BLaER1 treated with 17β-estradiol and CSF1 and Interleukin-3, amounts not matched to agents 10 nM and 100 nM (cell line): ENCODE measurements around the gene BEAN1.

ENCODE experiments used
- H3K27ac ChIP-seq, 11 experiments: shearing (Covaris generic); formaldehyde crosslinking; 2 replicates each; pipeline ENCODE4 v1.8.1; 2022
- H3K27me3 ChIP-seq, 11 experiments: shearing (Covaris generic); formaldehyde crosslinking; 2 replicates each; pipeline ENCODE4 v1.8.1; 2022
- H3K36me3 ChIP-seq, 11 experiments: shearing (Covaris generic); formaldehyde crosslinking; 2 replicates each; pipeline ENCODE4 v1.8.1; 2022
- H3K4me1 ChIP-seq, 10 experiments: shearing (Covaris generic); formaldehyde crosslinking; 2 replicates each; pipeline ENCODE4 v1.8.1; 2022
- H3K4me2 ChIP-seq, 11 experiments: shearing (Covaris generic); formaldehyde crosslinking; 2 replicates each; pipeline ENCODE4 v1.8.1; 2022
- H3K4me3 ChIP-seq, 10 experiments: shearing (Covaris generic); formaldehyde crosslinking; 2 replicates each; pipeline ENCODE4 v1.8.1; 2022
- H3K9ac ChIP-seq, 11 experiments: shearing (Covaris generic); formaldehyde crosslinking; 2 replicates each; pipeline ENCODE4 v1.8.1; 2022
- H3K9me3 ChIP-seq, 11 experiments: shearing (Covaris generic); formaldehyde crosslinking; replicated peaks in 1 of 11; 2 replicates each; pipeline ENCODE4 v1.8.1; 2022
- H4K20me1 ChIP-seq, 11 experiments: shearing (Covaris generic); formaldehyde crosslinking; 2 replicates each; pipeline ENCODE4 v1.8.1; 2022
- Cebpa-rat ChIP-seq, 11 experiments: shearing (Covaris generic); IDR thresholded peaks; 2 replicates each; pipeline ENCODE4 v1.8.1; 2022

The BEAN1 gene

DNA sequence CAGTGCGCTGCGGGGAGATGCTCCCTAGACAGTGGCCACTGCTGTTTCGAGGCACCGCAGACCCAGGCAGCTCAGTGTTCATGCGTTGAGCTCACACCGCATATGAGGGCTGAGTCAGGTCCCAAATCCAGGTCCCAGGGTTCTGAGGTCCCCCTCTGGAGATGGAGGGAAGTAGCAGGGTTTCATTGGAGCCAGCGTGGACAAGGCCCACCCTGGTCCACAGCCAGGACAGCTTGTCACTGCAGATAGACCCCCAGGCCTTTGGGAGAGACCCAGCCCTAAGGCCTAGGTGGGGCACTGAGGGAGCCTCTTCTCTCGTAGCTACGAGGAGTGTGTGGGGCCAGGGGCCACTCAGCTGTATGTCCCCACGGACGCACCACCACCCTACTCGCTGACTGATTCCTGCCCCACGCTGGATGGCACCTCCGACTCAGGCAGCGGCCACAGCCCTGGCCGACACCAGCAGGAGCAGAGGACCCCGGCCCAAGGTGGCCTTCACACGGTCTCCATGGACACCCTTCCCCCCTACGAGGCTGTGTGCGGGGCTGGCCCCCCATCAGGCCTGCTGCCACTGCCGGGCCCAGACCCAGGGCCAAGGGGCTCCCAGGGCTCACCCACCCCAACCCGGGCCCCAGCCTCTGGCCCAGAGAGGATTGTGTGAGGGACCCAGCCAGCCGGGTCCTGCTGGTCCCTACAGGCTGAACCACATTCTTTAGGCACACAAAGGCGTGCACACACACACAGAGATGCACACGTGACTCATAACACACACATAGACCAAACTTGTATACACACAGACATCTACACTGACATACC lies 53.4 kb downstream of the BEAN1 start:
- TF ChIP-seq Cebpa-rat (IDR thresholded peaks at IDR 0.05) = no peak
- H3K9me3 ChIP-seq = no peaks in the 10 kb centered on the region
- H3K4me3 ChIP-seq = no peak overlapping the region
- peak overlapping the region in 8 of 11 experiments; percentile 7 to 50 (median 16); a peak in 7 of 22 replicates for H3K9ac ChIP-seq
- H3K36me3 ChIP-seq = no peaks in the 10 kb centered on the region
- no peaks in the 10 kb centered on the region for H3K27me3 ChIP-seq
- no peaks in the 10 kb centered on the region for H4K20me1 ChIP-seq
- H3K4me1 ChIP-seq = peaks cover 50 to 84% (median 75%) of the 10 kb centered on the region in 10 experiments
- peak overlapping the region; percentile 24 to 81 (median 71); a peak in 20 of 22 replicates for H3K4me2 ChIP-seq
- H3K27ac ChIP-seq = peak overlapping the region in 8 of 11 experiments; percentile 0 to 68 (median 44); a peak in 12 of 22 replicates

DNA sequence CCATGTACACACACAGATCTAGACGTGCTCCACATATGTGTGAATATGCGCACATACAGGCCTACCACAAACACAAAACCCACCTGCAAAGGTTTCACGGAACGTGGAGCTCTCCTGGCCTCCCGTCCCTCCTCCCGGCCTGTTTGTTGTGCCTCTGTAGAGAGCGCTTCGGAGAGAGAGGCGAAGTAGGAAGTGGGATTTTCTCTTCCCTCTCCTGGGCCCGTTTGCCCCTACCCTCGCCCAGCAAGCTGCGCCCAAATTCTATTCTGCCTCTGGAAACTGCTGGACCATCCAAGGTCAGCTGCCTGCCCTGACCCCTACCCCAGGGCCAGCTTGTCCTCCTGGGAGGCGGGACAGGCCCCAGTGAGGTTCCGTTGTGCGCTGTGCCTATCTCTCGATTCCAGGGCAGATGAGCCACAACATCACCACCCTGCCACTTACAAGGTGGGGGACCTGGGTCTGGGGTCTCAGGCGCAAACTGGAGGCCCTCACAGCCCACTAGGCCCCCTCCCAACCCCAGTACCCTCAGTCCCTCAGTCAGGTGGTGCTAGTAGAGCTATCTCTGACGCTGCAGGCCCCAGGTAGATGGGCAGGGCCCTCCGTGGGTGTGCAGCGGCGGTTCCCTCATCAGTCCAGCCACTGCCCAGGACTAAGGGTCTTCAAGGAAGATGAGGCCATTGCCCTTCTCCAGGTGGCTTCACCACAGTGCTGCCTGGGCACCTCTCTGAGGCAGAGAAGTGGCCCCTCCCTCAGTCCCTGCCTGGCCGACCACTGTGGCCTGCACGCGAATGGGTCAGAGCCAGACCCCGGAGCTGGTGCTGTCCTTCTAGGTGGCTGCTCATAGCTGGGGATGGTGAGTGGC lies 54.2 kb downstream of the BEAN1 start:
- Histone ChIP-seq H3K4me2 (peak overlapping the region in 10 of 11 experiments; percentile 10 to 81 (median 66); a peak in 12 of 22 replicates), H3K27ac (peak overlapping the region in 5 of 11 experiments; percentile 0 to 68 (median 57); a peak in 5 of 22 replicates), H3K9me3 (no peaks in the 10 kb centered on the region)

DNA sequence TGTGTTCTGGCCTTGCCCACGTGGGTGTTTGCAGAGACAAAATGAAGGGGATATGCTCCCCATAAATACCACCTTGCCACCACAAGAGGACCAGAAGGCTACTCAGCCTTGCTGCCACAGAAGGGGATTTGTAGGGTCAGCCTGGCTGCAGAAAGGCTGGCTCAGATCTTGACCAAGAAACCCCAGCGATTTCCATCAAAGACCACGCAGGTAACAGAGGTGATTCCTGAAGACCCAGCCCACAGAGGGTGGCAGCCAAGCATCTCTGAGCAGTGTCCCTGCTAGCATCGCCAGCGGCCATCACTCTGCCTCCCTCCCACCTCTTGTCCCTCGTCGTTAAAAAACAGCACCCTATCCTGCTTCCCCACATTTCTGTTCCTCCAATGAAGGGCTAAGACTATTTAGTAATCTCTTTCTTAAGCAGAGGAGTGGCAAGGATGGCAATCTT lies 54.9 kb downstream of the BEAN1 start:
- H3K27ac ChIP-seq = peak overlapping the region in 1 of 11 experiments; percentile 59; a peak in 1 of 22 replicates
- H3K4me2 ChIP-seq = no peak overlapping the region; a peak in 1 of 22 replicates
- no peak overlapping the region; a peak in 1 of 22 replicates for H3K9ac ChIP-seq
- H3K4me1 ChIP-seq = peaks cover 65 to 84% (median 77%) of the 10 kb centered on the region in 10 experiments
- TF ChIP-seq Cebpa-rat (IDR thresholded peaks at IDR 0.05) = no peak
- H3K27me3 ChIP-seq = no peaks in the 10 kb centered on the region
- no peaks in the 10 kb centered on the region for H3K36me3 ChIP-seq
- H4K20me1 ChIP-seq = no peaks in the 10 kb centered on the region
- H3K9me3 ChIP-seq = no peaks in the 10 kb centered on the region
- no peak overlapping the region for H3K4me3 ChIP-seq

More for the DNA sequence above, 54.2 kb downstream of the BEAN1 start:
- H3K4me1 ChIP-seq = peaks cover 59 to 85% (median 77%) of the 10 kb centered on the region in 10 experiments
- peak overlapping the region in 7 of 11 experiments; percentile 8 to 50 (median 13); a peak in 1 of 22 replicates for H3K9ac ChIP-seq
- no peaks in the 10 kb centered on the region for H4K20me1 ChIP-seq
- TF ChIP-seq Cebpa-rat (IDR thresholded peaks at IDR 0.05) = no peak
- H3K4me3 ChIP-seq = no peak overlapping the region
- H3K27me3 ChIP-seq = no peaks in the 10 kb centered on the region
- no peaks in the 10 kb centered on the region for H3K36me3 ChIP-seq

DNA sequence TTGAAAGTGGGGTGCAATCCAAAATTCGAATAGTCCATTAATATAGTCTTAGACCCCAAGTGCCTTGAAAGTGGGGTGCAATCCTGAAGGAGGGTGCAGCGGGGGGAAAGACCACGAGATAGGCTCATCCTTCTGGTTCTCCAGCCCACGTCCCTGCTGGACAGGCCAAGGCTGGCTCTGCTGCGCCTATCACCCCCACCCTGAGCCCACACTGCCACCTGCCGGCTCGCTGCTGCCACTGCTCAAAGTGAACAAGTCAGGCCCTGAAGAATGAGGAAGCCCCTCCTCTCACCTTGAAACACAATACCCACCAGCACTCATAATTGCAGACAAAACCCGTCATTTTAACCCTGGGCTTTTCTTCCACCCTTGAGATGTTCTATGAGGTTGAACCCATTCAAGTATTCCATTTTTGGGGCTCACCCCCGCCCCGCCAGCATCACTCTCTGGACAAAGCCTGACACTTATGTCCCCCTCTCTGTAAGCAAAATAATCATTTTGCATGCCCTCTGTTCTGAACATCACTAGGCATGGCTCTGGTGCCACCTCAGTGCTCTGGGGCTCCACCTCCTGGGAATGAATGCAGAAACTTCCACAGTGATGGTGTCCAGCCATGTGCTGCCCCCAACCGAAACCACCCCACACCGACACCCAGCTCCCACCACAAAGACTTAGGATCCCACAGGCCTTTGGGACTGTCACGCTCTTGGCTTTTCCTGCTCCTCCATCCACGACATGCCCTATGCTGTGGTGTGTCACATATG lies 56.8 kb downstream of the BEAN1 start:
- Histone ChIP-seq H3K4me1 (peaks cover 63 to 81% (median 72%) of the 10 kb centered on the region in 10 experiments), H3K9me3 (no peaks in the 10 kb centered on the region), H4K20me1 (no peaks in the 10 kb centered on the region), H3K9ac (peak overlapping the region in 4 of 11 experiments; percentile 5 to 22 (median 10); a peak in 1 of 22 replicates), H3K36me3 (no peaks in the 10 kb centered on the region), H3K4me2 (peak overlapping the region; percentile 37 to 88 (median 68)), H3K4me3 (no peak overlapping the region), H3K27me3 (no peaks in the 10 kb centered on the region), H3K27ac (peak overlapping the region in 5 of 11 experiments; percentile 5 to 30 (median 25); a peak in 6 of 22 replicates)
- no peak for TF ChIP-seq Cebpa-rat (IDR thresholded peaks at IDR 0.05)

DNA sequence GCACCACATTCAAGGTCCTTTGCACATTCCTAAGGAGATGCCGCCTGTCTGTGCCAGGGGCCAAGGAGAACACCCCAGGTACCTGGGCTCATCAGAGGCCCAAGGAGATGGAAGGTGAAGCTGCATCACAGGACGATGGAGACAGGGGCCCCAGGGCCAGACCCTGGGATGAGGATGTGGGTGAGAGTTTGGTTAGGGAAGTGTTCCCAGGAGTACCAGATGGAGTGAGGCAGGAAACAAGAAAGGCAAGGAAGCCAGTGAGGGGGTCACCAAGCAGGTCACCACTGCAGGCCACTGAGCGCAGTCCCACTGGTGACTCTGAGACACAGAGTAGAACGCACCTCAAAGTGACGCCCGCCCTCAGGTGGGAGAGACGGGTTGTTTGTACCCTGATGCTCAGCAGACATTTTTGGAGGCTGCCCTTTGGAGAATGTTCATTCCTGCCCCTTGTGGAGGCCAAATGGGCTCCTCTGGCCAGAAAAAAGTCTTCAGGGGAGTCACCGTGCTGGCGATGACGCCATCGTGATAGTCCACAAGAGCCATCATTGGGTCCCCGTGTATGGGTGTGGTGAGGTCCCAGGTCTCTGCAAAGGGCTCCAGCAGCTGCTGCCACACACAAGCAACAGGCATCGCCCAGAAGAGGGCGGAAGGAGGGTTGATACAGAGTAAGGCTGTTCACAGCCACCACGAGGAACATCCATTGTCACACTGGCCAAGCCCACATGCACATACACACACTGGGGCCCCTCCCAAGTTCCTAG lies 57.5 kb downstream of the BEAN1 start:
- peaks cover 59 to 73% (median 65%) of the 10 kb centered on the region in 10 experiments for H3K4me1 ChIP-seq
- no peaks in the 10 kb centered on the region for H3K9me3 ChIP-seq
- H3K36me3 ChIP-seq = no peaks in the 10 kb centered on the region
- no peaks in the 10 kb centered on the region for H3K27me3 ChIP-seq
- peak overlapping the region in 4 of 11 experiments; percentile 9 to 22 (median 16); a peak in 1 of 22 replicates for H3K9ac ChIP-seq
- peak overlapping the region in 6 of 11 experiments; percentile 5 to 30 (median 25); a peak in 8 of 22 replicates for H3K27ac ChIP-seq
- TF ChIP-seq Cebpa-rat (IDR thresholded peaks at IDR 0.05) = no peak
- no peaks in the 10 kb centered on the region for H4K20me1 ChIP-seq
- H3K4me2 ChIP-seq = peak overlapping the region; percentile 37 to 88 (median 68)
- no peak overlapping the region for H3K4me3 ChIP-seq

DNA sequence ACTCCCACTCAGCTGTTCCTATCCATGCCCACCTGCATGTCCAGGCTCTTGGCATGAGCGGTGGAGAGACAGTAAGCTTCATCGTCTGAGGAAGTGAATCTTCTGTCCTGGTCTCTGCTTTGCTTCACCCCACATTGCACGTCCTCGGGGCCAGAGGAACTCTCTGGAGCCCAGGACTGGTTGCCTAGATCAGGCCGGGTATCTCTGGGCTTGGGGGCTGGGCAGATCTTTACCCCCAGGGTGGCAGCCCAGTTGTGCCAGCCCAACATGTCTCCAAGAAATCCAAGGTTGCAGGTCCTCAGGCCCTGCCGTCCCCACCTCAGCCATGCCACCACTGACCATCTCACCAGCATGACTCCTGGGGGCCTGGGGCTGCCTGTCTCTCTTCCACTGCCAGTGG lies 58.3 kb downstream of the BEAN1 start:
- TF ChIP-seq Cebpa-rat (IDR thresholded peaks at IDR 0.05) = no peak
- Histone ChIP-seq H3K27ac (peak overlapping the region in 4 of 11 experiments; percentile 5 to 20 (median 14); a peak in 2 of 22 replicates), H3K36me3 (no peaks in the 10 kb centered on the region), H3K9ac (no peak overlapping the region), H3K4me1 (peaks cover 54 to 67% (median 59%) of the 10 kb centered on the region in 10 experiments), H3K4me2 (peak overlapping the region; percentile 37 to 88 (median 68)), H3K9me3 (no peaks in the 10 kb centered on the region), H3K27me3 (no peaks in the 10 kb centered on the region), H3K4me3 (no peak overlapping the region), H4K20me1 (no peaks in the 10 kb centered on the region)

DNA sequence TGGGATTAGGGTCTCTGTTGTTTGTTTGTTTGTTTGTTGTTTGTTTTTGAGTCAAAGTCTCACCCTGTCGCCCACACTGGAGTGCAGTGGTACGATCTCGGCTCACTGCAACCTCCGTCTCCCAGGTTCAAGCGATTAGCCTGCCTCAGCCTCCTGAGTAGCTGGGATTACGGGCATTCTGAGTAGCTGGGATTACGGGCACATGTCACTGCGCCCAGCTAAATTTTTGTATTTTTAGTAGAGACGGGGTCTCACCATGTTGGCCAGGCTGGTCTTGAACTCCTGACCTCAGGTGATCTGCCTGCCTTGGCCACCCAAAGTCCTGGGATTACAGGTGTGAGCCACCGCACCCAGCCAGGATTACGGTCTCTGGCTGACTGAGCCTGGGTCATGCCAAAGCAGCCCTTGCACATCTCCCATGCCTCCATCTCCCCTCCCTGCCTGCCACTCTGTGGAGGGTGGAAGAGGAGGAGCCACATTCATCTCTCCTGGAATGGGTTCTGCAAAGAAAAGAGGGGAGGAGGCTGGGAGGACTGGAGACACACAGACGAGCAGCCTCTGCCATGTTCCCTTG lies 59.2 kb downstream of the BEAN1 start:
- no peak for TF ChIP-seq Cebpa-rat (IDR thresholded peaks at IDR 0.05)
- Histone ChIP-seq H3K9ac (no peak overlapping the region), H3K36me3 (no peaks in the 10 kb centered on the region), H3K4me1 (peaks cover 56 to 67% (median 59%) of the 10 kb centered on the region in 10 experiments), H3K9me3 (no peaks in the 10 kb centered on the region), H3K27me3 (no peaks in the 10 kb centered on the region), H4K20me1 (no peaks in the 10 kb centered on the region; a peak in 1 of 22 replicates), H3K27ac (peak overlapping the region in 7 of 11 experiments; percentile 13 to 53 (median 31); a peak in 6 of 22 replicates), H3K4me3 (no peak overlapping the region), H3K4me2 (peak overlapping the region; percentile 33 to 88 (median 54); a peak in 17 of 22 replicates)
